Breast epithelium (tissue), 3 donors: Measurements from ENCODE around the gene PLEKHA6.

Experiments used
- CTCF ChIP-seq, 3 donors: fragments of 450-650 bp; IDR thresholded peaks; one replicate each; pipeline ENCODE4 v1.5.1; 2016 to 2017; ENCODE audit warnings: antibody characterized with exemption in 3 of 3, mild to moderate bottlenecking in 3 of 3, moderate library complexity in 3 of 3
- POLR2A ChIP-seq: fragments of 450-650 bp; IDR thresholded peaks from one replicate; pipeline ENCODE4 v1.6.1; 2016; ENCODE audit warnings: antibody characterized with exemption, mild to moderate bottlenecking, moderate library complexity
- POLR2AphosphoS5 ChIP-seq, 3 donors: sonication (generic); formaldehyde crosslinking; IDR thresholded peaks; one replicate each; pipeline ENCODE4 v1.6.1; 2017; ENCODE audit warnings: antibody characterized with exemption in 3 of 3

GRCh38 chr1:204382714-204383083, 23.0 kb upstream of the PLEKHA6 start:
- TF ChIP-seq POLR2AphosphoS5 (IDR thresholded peaks at IDR 0.05): no peak
- no peak for TF ChIP-seq CTCF (IDR thresholded peaks at IDR 0.05)
- no peak for TF ChIP-seq POLR2A
